HEK293 (cell line): Measurements from ENCODE around the gene NEK7.

Experiments used
- CTCF ChIA-PET: fragments of 350-600 bp; formaldehyde crosslinking; extraction: SDS; loops from one replicate; lab custom pipeline; 2021; ENCODE audit warnings: antibody characterized with exemption; lab: Yijun Ruan, JAX
- POLR2A ChIA-PET: fragments of 300-600 bp; formaldehyde crosslinking; extraction: SDS; loops from one replicate; lab custom pipeline; 2020; ENCODE audit warnings: antibody characterized with exemption, inconsistent platforms; lab: Yijun Ruan, JAX
- H3K27ac ChIP-seq: fragments of 200-500 bp; sonication (Bioruptor generic); 2 replicates; pipeline ENCODE4 v1.5.1; 2014; ENCODE audit warnings: low read depth, low read length, control low read depth, inconsistent platforms; ENCODE audit errors: extremely low read depth
- H3K36me3 ChIP-seq, 2 experiments: fragments of 200-500 bp in 1 of 2; sonication (Bioruptor generic) in 1 of 2; 1 replicate in 1 of 2; 2 replicates in 1 of 2; pipeline ENCODE4 v1.5.1; 2014 to 2017; ENCODE audit warnings: inconsistent platforms in 2 of 2, low read length in 2 of 2; ENCODE audit not compliant: control insufficient read depth in 2 of 2, insufficient read depth in 1 of 2
- H3K4me1 ChIP-seq: fragments of 200-500 bp; sonication (Bioruptor generic); 2 replicates; pipeline ENCODE4 v1.5.1; 2014; ENCODE audit warnings: mild to moderate bottlenecking, low read length, inconsistent platforms; ENCODE audit not compliant: control insufficient read depth, insufficient read depth
- H3K4me3 ChIP-seq: 2 replicates; pipeline ENCODE4 v1.5.1; 2011; ENCODE audit warnings: low read depth, mild to moderate bottlenecking, control low read depth, low read length, moderate library complexity
- H3K9me3 ChIP-seq: fragments of 200-500 bp; sonication (Bioruptor generic); 2 replicates; pipeline ENCODE4 v1.5.1; 2014; ENCODE audit warnings: low read depth, low read length, inconsistent platforms; ENCODE audit not compliant: control insufficient read depth, insufficient read depth
- HOXD13 ChIP-seq: sonication (generic); formaldehyde crosslinking; IDR thresholded peaks from 2 replicates; pipeline ENCODE4 v1.8.0; 2022; ENCODE audit warnings: missing genetic modification reagents, borderline replicate concordance
- SP3 ChIP-seq: fragments of 450-650 bp; formaldehyde crosslinking; IDR thresholded peaks from 2 replicates; pipeline ENCODE4 v1.5.1; 2016; ENCODE audit warnings: missing biosample characterization, missing genetic modification characterization
- SP7 ChIP-seq: fragments of 450-650 bp; formaldehyde crosslinking; IDR thresholded peaks from 2 replicates; pipeline ENCODE4 v1.5.1; 2016; ENCODE audit warnings: missing biosample characterization, missing genetic modification characterization
- TCF7L2 ChIP-seq: IDR thresholded peaks from 2 replicates; pipeline ENCODE4 v1.6.1; 2011; ENCODE audit warnings: low read depth, mild to moderate bottlenecking, inconsistent platforms, low read length, moderate library complexity, borderline replicate concordance
- ZBTB20 ChIP-seq: fragments of 450-650 bp; formaldehyde crosslinking; IDR thresholded peaks from 2 replicates; pipeline ENCODE4 v1.5.1; 2016; ENCODE audit warnings: missing biosample characterization, missing genetic modification characterization
- ZBTB48 ChIP-seq: fragments of 450-650 bp; formaldehyde crosslinking; IDR thresholded peaks from 2 replicates; pipeline ENCODE4 v1.5.1; 2016; ENCODE audit warnings: missing biosample characterization, missing genetic modification characterization
- ZFHX2 ChIP-seq: fragments of 450-650 bp; formaldehyde crosslinking; conservative IDR thresholded peaks from 2 replicates; pipeline ENCODE4 v1.5.1; 2016; ENCODE audit warnings: missing biosample characterization, missing genetic modification characterization
- ZNF184 ChIP-seq: fragments of 450-650 bp; IDR thresholded peaks from 2 replicates; pipeline ENCODE4 v1.5.1; 2018; ENCODE audit warnings: missing biosample characterization, mild to moderate bottlenecking, missing genetic modification characterization
- ZNF2 ChIP-seq: fragments of 450-650 bp; formaldehyde crosslinking; IDR thresholded peaks from 2 replicates; pipeline ENCODE4 v1.5.1; 2016; ENCODE audit warnings: missing biosample characterization, missing genetic modification characterization
- ZNF335 ChIP-seq: fragments of 450-650 bp; formaldehyde crosslinking; conservative IDR thresholded peaks from 2 replicates; pipeline ENCODE4 v1.5.1; 2016; ENCODE audit warnings: missing biosample characterization, missing genetic modification characterization
- ZNF426 ChIP-seq: fragments of 450-650 bp; formaldehyde crosslinking; IDR thresholded peaks from 2 replicates; pipeline ENCODE4 v1.5.1; 2017; ENCODE audit warnings: missing biosample characterization, missing genetic modification characterization, mild to moderate bottlenecking, inconsistent platforms, moderate library complexity
- ZNF514 ChIP-seq: fragments of 450-650 bp; formaldehyde crosslinking; IDR thresholded peaks from 2 replicates; pipeline ENCODE4 v1.5.1; 2016; ENCODE audit warnings: missing biosample characterization, missing genetic modification characterization
- ZNF549 ChIP-seq: fragments of 450-650 bp; IDR thresholded peaks from 2 replicates; pipeline ENCODE4 v1.5.1; 2018; ENCODE audit warnings: missing biosample characterization, missing genetic modification characterization, mild to moderate bottlenecking, inconsistent platforms, moderate library complexity
- ZNF600 ChIP-seq: fragments of 450-650 bp; formaldehyde crosslinking; IDR thresholded peaks from 2 replicates; pipeline ENCODE4 v1.5.1; 2016; ENCODE audit warnings: missing biosample characterization, missing genetic modification characterization
- ZNF654 ChIP-seq: fragments of 450-650 bp; formaldehyde crosslinking; IDR thresholded peaks from 2 replicates; pipeline ENCODE4 v1.5.1; 2016; ENCODE audit warnings: low read depth, missing biosample characterization, missing genetic modification characterization
- ZNF664 ChIP-seq: fragments of 450-650 bp; formaldehyde crosslinking; IDR thresholded peaks from 2 replicates; pipeline ENCODE4 v1.5.1; 2016; ENCODE audit warnings: missing biosample characterization, missing genetic modification characterization
- ZSCAN30 ChIP-seq: fragments of 450-650 bp; IDR thresholded peaks from 2 replicates; pipeline ENCODE4 v1.5.1; 2018; ENCODE audit warnings: missing biosample characterization, mild to moderate bottlenecking, missing genetic modification characterization, moderate library complexity
- TF ChIP-seq, protein P1 (sequence below): fragments of 450-650 bp; formaldehyde crosslinking; IDR thresholded peaks from 2 replicates; pipeline ENCODE4 v1.5.1; 2016; ENCODE audit warnings: missing biosample characterization, missing genetic modification characterization
- TF ChIP-seq, protein P2 (sequence below): fragments of 450-650 bp; formaldehyde crosslinking; IDR thresholded peaks from 2 replicates; pipeline ENCODE4 v1.5.1; 2016; ENCODE audit warnings: missing biosample characterization, missing genetic modification characterization
- TF ChIP-seq, protein P3 (sequence below): fragments of 450-650 bp; formaldehyde crosslinking; IDR thresholded peaks from 2 replicates; pipeline ENCODE4 v1.5.1; 2016; ENCODE audit warnings: missing biosample characterization, missing genetic modification characterization
- TF ChIP-seq, protein P4 (sequence below): fragments of 450-650 bp; formaldehyde crosslinking; IDR thresholded peaks from 2 replicates; pipeline ENCODE4 v1.5.1; 2016; ENCODE audit warnings: missing biosample characterization, missing genetic modification characterization
- TF ChIP-seq, protein P5 (sequence below): fragments of 450-650 bp; formaldehyde crosslinking; IDR thresholded peaks from 2 replicates; pipeline ENCODE4 v1.5.1; 2016; ENCODE audit warnings: missing biosample characterization, missing genetic modification characterization
- TF ChIP-seq, protein P6 (sequence below): IDR thresholded peaks from 2 replicates; pipeline ENCODE4 v1.6.1; 2011; ENCODE audit warnings: mild to moderate bottlenecking, low read depth, low read length, borderline replicate concordance

The NEK7 gene

DNA sequence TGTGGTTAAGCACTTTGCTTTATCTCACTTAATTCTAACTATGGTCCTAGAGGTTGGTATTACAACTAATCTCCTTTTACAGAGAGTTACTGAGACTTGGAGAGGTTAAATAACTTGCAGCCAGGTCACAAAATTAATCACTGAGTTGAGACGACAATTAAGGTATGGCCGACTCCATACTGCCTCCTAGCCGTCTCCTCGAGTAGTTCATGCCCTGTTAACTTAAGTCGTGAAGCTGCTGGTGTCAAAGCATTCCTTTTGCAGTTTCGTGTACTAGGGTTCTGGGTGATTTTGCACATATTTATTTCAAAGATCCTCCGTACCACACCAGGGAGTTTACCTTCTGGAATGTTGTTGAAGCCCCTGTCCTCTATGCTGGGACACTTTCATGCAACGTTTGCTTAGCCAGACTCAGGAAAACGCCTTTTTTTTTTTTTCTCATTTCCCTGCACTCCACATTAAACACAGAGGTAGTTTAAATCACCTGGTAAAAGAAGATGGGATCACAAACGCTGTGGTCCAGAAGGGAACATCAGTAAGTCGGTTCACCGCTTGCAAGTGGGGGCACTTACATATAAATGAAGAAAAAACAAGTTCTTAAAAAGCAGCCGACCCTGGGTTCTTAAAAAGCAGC is 570 bp upstream of the NEK7 start:
- H3K27ac ChIP-seq, result peak overlapping the region; percentile 92
- ChIA-PET POLR2A (interaction anchor here (0.6 to 1.7 kb wide), 4 partner anchors 10 to 239 kb away, joined by 3 to 4 read pairs (median 4); partner anchors contain the start of gene LHX9), CTCF (interaction anchor here (0.6 to 0.8 kb wide), 5 partner anchors 14 to 288 kb away, joined by 3 to 6 read pairs (median 3); no protein-coding TSS in a partner anchor)
- no peaks in the 10 kb centered on the region for H3K9me3 ChIP-seq
- H3K36me3 ChIP-seq, result no peaks in the 10 kb centered on the region
- peak overlapping the region; percentile 77 for H3K4me3 ChIP-seq
- peak; percentile 8; the same call in 1 of the 2 replicates for TF ChIP-seq ZNF654 (tag by site-specific recombination)
- TF ChIP-seq, protein P1, sequence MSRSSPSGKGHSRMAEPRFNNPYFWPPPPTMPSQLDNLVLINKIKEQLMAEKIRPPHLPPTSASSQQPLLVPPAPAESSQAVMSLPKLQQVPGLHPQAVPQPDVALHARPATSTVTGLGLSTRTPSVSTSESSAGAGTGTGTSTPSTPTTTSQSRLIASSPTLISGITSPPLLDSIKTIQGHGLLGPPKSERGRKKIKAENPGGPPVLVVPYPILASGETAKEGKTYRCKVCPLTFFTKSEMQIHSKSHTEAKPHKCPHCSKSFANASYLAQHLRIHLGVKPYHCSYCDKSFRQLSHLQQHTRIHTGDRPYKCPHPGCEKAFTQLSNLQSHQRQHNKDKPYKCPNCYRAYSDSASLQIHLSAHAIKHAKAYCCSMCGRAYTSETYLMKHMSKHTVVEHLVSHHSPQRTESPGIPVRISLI (tag by site-specific recombination), result peak; percentile 69; the same call in 1 of the 2 replicates
- TF ChIP-seq, protein P2, sequence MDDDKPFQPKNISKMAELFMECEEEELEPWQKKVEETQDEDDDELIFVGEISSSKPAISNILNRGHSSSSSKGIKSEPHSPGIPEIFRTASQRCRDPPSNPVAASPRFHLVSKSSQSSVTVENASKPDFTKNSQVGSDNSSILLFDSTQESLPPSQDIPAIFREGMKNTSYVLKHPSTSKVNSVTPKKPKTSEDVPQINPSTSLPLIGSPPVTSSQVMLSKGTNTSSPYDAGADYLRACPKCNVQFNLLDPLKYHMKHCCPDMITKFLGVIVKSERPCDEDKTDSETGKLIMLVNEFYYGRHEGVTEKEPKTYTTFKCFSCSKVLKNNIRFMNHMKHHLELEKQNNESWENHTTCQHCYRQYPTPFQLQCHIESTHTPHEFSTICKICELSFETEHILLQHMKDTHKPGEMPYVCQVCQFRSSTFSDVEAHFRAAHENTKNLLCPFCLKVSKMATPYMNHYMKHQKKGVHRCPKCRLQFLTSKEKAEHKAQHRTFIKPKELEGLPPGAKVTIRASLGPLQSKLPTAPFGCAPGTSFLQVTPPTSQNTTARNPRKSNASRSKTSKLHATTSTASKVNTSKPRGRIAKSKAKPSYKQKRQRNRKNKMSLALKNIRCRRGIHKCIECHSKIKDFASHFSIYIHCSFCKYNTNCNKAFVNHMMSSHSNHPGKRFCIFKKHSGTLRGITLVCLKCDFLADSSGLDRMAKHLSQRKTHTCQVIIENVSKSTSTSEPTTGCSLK (tag by site-specific recombination), result no peak
- no peak for TF ChIP-seq SP3
- TF ChIP-seq ZNF335 (tag by site-specific recombination), result peak; percentile 46
- TF ChIP-seq, protein P3, sequence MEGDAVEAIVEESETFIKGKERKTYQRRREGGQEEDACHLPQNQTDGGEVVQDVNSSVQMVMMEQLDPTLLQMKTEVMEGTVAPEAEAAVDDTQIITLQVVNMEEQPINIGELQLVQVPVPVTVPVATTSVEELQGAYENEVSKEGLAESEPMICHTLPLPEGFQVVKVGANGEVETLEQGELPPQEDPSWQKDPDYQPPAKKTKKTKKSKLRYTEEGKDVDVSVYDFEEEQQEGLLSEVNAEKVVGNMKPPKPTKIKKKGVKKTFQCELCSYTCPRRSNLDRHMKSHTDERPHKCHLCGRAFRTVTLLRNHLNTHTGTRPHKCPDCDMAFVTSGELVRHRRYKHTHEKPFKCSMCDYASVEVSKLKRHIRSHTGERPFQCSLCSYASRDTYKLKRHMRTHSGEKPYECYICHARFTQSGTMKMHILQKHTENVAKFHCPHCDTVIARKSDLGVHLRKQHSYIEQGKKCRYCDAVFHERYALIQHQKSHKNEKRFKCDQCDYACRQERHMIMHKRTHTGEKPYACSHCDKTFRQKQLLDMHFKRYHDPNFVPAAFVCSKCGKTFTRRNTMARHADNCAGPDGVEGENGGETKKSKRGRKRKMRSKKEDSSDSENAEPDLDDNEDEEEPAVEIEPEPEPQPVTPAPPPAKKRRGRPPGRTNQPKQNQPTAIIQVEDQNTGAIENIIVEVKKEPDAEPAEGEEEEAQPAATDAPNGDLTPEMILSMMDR (tag by site-specific recombination), result peak; percentile 54
- TF ChIP-seq ZNF426 (tag by site-specific recombination), result no peak
- TF ChIP-seq ZSCAN30 (tag by site-specific recombination), result 0 out of 2 replicates have a peak, but pooled peaks have one; percentile 35
- peak; percentile 55 for TF ChIP-seq ZBTB48 (tag by site-specific recombination)
- TF ChIP-seq, protein P4, sequence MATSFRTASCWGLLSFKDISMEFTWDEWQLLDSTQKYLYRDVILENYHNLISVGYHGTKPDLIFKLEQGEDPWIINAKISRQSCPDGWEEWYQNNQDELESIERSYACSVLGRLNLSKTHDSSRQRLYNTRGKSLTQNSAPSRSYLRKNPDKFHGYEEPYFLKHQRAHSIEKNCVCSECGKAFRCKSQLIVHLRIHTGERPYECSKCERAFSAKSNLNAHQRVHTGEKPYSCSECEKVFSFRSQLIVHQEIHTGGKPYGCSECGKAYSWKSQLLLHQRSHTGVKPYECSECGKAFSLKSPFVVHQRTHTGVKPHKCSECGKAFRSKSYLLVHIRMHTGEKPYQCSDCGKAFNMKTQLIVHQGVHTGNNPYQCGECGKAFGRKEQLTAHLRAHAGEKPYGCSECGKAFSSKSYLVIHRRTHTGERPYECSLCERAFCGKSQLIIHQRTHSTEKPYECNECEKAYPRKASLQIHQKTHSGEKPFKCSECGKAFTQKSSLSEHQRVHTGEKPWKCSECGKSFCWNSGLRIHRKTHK, result no peak
- TF ChIP-seq, protein P5, sequence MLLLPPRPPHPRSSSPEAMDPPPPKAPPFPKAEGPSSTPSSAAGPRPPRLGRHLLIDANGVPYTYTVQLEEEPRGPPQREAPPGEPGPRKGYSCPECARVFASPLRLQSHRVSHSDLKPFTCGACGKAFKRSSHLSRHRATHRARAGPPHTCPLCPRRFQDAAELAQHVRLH (tag by site-specific recombination), result peak; percentile 74; the same call in 1 of the 2 replicates
- peak; percentile 37; the same call in 1 of the 2 replicates for TF ChIP-seq ZNF2 (tag by site-specific recombination)
- TF ChIP-seq ZNF664, result peak; percentile 86
- TF ChIP-seq, all 188 proteins: peak for 9
- H3K4me1 ChIP-seq, result no peaks in the 10 kb centered on the region; the same call in 1 of the 2 replicates

- Histone ChIP-seq H3K9me3 (no peaks in the 10 kb centered on the region), H3K4me3 (peak overlapping the region; percentile 77), H3K4me1 (peaks cover 6% of the 10 kb centered on the region), H3K27ac (peak overlapping the region; percentile 92), H3K36me3 (no peaks in the 10 kb centered on the region)
- CTCF ChIA-PET, result interaction anchor here (1.1 kb wide), 1 partner anchor 539 kb away, joined by 3 read pairs; no protein-coding TSS in a partner anchor
- POLR2A ChIA-PET, result interaction anchor here (1.7 kb wide), 1 partner anchor 9 kb away, joined by 4 read pairs; no protein-coding TSS in a partner anchor
- TF ChIP-seq HOXD13 (CRISPR knock-in tag) (no peak), ZBTB20 (peak; percentile 74), SP7 (tag by site-specific recombination) (peak; percentile 20; the same call in 1 of the 2 replicates), TCF7L2 (no peak), ZNF184 (tag by site-specific recombination) (no peak), ZFHX2 (tag by site-specific recombination) (peak; percentile 61), ZNF600 (tag by site-specific recombination) (0 out of 2 replicates have a peak, but pooled peaks have one; percentile 63), ZNF549 (tag by site-specific recombination) (no peak), ZNF514 (tag by site-specific recombination) (no peak)
- TF ChIP-seq, protein P6, sequence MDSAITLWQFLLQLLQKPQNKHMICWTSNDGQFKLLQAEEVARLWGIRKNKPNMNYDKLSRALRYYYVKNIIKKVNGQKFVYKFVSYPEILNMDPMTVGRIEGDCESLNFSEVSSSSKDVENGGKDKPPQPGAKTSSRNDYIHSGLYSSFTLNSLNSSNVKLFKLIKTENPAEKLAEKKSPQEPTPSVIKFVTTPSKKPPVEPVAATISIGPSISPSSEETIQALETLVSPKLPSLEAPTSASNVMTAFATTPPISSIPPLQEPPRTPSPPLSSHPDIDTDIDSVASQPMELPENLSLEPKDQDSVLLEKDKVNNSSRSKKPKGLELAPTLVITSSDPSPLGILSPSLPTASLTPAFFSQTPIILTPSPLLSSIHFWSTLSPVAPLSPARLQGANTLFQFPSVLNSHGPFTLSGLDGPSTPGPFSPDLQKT, result no peak
These were observed 546 bp downstream of the NEK7 start for GRCh38 chr1:198157241-198157846.
